ENCODE results near the gene DTYMK. TPM values are rescaled to one million over a fixed set of nuclear protein-coding genes. Genes with fewer than 3 reads are reported as not detected.

The DTYMK gene
- total and polyA plus RNA-seq, 2 of the 4 experiments (the other 2 are of a cell fraction) = 31.7 to 50.1 TPM

DNA sequence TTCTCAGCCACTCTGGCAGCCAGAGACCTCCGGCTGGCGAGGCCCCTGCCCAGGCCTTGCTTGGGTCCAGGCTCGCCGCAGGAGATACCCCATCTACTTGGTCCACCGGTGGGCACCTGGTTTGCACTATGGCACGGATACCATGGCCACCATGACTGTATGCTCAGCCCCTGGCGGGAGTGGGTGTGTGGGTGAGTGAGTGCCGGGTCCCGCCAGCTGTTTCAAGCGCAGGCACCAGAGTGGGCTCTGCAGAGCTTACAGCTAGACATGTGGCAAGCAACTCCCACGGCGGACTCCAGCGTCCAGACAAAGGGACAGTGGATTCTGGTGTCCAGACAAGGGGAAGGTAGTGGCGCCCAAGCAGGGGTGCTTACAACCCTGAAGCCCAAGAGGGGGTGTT, 47.7 kb downstream of the DTYMK start:
- H3K4me1 ChIP-seq (ENCODE audit: control insufficient read depth, insufficient read depth, low read length) = peaks cover 3% of the 10 kb centered on the region; the same call in 1 of the 2 replicates
- no peak overlapping the region for H3K56ac ChIP-seq (ENCODE audit: extremely low read depth, insufficient read depth, low read length)
- no peak overlapping the region for H4K91ac ChIP-seq (ENCODE audit: insufficient read depth, low read depth, low read length)
- H2BK15ac ChIP-seq (ENCODE audit: low read depth, low read length) = no peak overlapping the region
- H2BK20ac ChIP-seq (ENCODE audit: low read depth, low read length) = no peak overlapping the region
- in situ Hi-C loops (cut with MboI; ENCODE audit: low sequenced_read_pairs) (no loop called here), dilution Hi-C loops (cut with HindIII; ENCODE audit: low sequenced_read_pairs, unreplicated experiment) (no loop called here), intact Hi-C loops (cut with micrococcal nuclease) (loop anchor here (5.0 kb wide), 2 partner anchors 132 to 282 kb away; partner anchors contain the start of genes FARP2 and STK25)
- TF ChIP-seq, protein P1, sequence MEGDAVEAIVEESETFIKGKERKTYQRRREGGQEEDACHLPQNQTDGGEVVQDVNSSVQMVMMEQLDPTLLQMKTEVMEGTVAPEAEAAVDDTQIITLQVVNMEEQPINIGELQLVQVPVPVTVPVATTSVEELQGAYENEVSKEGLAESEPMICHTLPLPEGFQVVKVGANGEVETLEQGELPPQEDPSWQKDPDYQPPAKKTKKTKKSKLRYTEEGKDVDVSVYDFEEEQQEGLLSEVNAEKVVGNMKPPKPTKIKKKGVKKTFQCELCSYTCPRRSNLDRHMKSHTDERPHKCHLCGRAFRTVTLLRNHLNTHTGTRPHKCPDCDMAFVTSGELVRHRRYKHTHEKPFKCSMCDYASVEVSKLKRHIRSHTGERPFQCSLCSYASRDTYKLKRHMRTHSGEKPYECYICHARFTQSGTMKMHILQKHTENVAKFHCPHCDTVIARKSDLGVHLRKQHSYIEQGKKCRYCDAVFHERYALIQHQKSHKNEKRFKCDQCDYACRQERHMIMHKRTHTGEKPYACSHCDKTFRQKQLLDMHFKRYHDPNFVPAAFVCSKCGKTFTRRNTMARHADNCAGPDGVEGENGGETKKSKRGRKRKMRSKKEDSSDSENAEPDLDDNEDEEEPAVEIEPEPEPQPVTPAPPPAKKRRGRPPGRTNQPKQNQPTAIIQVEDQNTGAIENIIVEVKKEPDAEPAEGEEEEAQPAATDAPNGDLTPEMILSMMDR (conservative IDR thresholded peaks at IDR 0.05; ENCODE audit: low read depth, low read length) = no peak
- no peak for TF ChIP-seq MAFK (IDR thresholded peaks at IDR 0.05; ENCODE audit: low read depth, low read length)
- no peak for TF ChIP-seq RFX5 (IDR thresholded peaks at IDR 0.05; ENCODE audit: low read depth, low read length)
- TF ChIP-seq SMC3 (IDR thresholded peaks at IDR 0.05; ENCODE audit: low read depth, low read length) = no peak
- no peak for TF ChIP-seq MAZ (IDR thresholded peaks at IDR 0.05; ENCODE audit: borderline replicate concordance, low read depth, low read length)
- TF ChIP-seq BHLHE40 (IDR thresholded peaks at IDR 0.05; ENCODE audit: low read depth, low read length) = no peak
- TF ChIP-seq MXI1 (IDR thresholded peaks at IDR 0.05; ENCODE audit: borderline replicate concordance, low read depth, low read length) = no peak
- TF ChIP-seq CEBPB (IDR thresholded peaks at IDR 0.05; ENCODE audit: low read depth, low read length) = no peak
- no peak for TF ChIP-seq RCOR1 (IDR thresholded peaks at IDR 0.05; ENCODE audit: insufficient replicate concordance, low read length)
- TF ChIP-seq, protein P2, sequence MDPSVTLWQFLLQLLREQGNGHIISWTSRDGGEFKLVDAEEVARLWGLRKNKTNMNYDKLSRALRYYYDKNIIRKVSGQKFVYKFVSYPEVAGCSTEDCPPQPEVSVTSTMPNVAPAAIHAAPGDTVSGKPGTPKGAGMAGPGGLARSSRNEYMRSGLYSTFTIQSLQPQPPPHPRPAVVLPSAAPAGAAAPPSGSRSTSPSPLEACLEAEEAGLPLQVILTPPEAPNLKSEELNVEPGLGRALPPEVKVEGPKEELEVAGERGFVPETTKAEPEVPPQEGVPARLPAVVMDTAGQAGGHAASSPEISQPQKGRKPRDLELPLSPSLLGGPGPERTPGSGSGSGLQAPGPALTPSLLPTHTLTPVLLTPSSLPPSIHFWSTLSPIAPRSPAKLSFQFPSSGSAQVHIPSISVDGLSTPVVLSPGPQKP (IDR thresholded peaks at IDR 0.05; ENCODE audit: borderline replicate concordance, low read depth, low read length) = no peak
- no peak for TF ChIP-seq NFE2L2 (IDR thresholded peaks at IDR 0.05; ENCODE audit: low read depth, low read length)
- TF ChIP-seq, protein P3, sequence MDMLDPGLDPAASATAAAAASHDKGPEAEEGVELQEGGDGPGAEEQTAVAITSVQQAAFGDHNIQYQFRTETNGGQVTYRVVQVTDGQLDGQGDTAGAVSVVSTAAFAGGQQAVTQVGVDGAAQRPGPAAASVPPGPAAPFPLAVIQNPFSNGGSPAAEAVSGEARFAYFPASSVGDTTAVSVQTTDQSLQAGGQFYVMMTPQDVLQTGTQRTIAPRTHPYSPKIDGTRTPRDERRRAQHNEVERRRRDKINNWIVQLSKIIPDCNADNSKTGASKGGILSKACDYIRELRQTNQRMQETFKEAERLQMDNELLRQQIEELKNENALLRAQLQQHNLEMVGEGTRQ (IDR thresholded peaks at IDR 0.05; ENCODE audit: low read depth, low read length) = no peak
- H3K14ac ChIP-seq (replicated peaks; ENCODE audit: low read depth, low read length) = no peak overlapping the region
- H4K8ac ChIP-seq (ENCODE audit: low read depth in 2 of 2, low read length in 2 of 2) = no peak overlapping the region
- H3K27ac ChIP-seq (ENCODE audit: insufficient read depth, low read length) = no peak overlapping the region
- H2BK120ac ChIP-seq (ENCODE audit: low read depth, low read length) = no peak overlapping the region
- H3K9ac ChIP-seq (ENCODE audit: low read depth, low read length) = no peak overlapping the region
- peaks cover 32 to 71% of the 10 kb centered on the region in 2 experiments for H3K79me1 ChIP-seq (ENCODE audit: low read depth in 1 of 2, low read length in 2 of 2)
- peaks cover 11% of the 10 kb centered on the region for H3K9me1 ChIP-seq (ENCODE audit: insufficient read depth, low read length)
- peaks cover 8% of the 10 kb centered on the region; the same call in 1 of the 2 replicates for H3K36me3 ChIP-seq (ENCODE audit: control insufficient read depth, insufficient read depth, low read length)
- H4K20me1 ChIP-seq (ENCODE audit: insufficient read depth, low read length) = peaks cover 65% of the 10 kb centered on the region
- WGBS, 2 experiments (ENCODE audit: extremely low coverage in 2 of 2, insufficient read length in 1 of 2) = 100% methylated on average over 1 of the region's 14 CpGs; no CpG with 5 or more reads in 1 of the 2 experiments
- no peak overlapping the region for H2AFZ ChIP-seq (replicated peaks; ENCODE audit: low read length, poor library complexity)
- H3K4me3 ChIP-seq (ENCODE audit: insufficient read depth, low read depth, low read length) = no peak overlapping the region
- no TSS peak for BruUV-seq (replicated peaks)
- peak overlapping the region; percentile 57; the same call in 1 of the 2 replicates for H3K23ac ChIP-seq (ENCODE audit: low read depth, low read length)
- no peak overlapping the region for H2BK5ac ChIP-seq (ENCODE audit: low read depth, low read length, poor library complexity, severe bottlenecking)
- H3K4me2 ChIP-seq (ENCODE audit: low read depth, low read length) = peak overlapping the region; percentile 33; the same call in 1 of the 2 replicates
- DNase-seq (no peak), ATAC-seq (ENCODE audit: low read depth) (no peak)
- no peak overlapping the region for H4K5ac ChIP-seq (ENCODE audit: low read depth, low read length)
- H3K18ac ChIP-seq (ENCODE audit: low read depth, low read length) = no peak overlapping the region
- H3K9me3 ChIP-seq (ENCODE audit: control insufficient read depth, insufficient read depth, low read length) = no peaks in the 10 kb centered on the region
- POLR2A ChIA-PET (ENCODE audit: unreplicated experiment) = no interaction called here
- H2AK9ac ChIP-seq (replicated peaks; ENCODE audit: low read depth, low read length, poor library complexity) = no peak overlapping the region
- no peaks in the 10 kb centered on the region for H3K27me3 ChIP-seq (ENCODE audit: control insufficient read depth, insufficient read depth, low read length)
- H2AK5ac ChIP-seq (ENCODE audit: low read depth, low read length) = no peak overlapping the region
- no peak overlapping the region for H3K4ac ChIP-seq (ENCODE audit: low read depth, low read length)
- CTCF ChIA-PET = interaction anchor here (1.1 to 1.6 kb wide), 2 partner anchors 9 to 26 kb away, joined by 3 to 4 read pairs; no protein-coding TSS in a partner anchor
